GM21576 (cell line): ENCODE data around the gene TAS1R3.
A peak's percentile ranks its signal among the peaks of the same experiment; 100 is the strongest.

Experiments used
- ATAC-seq: cut with Tn5 transposase; IDR thresholded peaks from one replicate; pipeline ENCODE4 v1.9.1; 2021; ENCODE audit warnings: mild to moderate bottlenecking, moderate library complexity; ENCODE audit not compliant: unreplicated experiment

Gene TAS1R3

DNA sequence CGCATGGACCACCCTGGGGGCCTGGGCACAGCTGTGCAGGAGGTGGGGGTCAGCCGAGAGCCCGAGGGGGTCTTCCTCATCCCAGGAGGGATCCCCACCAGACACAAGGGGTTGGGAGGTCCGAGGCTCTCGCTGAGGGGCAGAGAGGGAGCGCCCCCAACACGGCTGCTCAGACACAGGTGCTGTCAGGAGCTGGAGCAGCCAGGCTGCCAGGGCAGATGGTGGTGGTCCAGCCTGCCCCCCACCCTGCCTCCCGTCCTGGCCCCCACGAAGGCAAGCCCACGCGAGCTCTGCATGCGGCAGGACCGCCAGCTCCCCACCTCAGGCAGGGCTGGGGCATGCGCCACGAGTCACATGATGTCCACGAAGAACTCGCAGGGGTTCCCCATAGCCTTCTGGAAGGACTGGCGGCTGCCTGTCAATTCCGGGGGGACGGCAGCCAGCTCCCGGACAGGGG lies 4.7 kb downstream of the TAS1R3 start:
- no peak for ATAC-seq

DNA sequence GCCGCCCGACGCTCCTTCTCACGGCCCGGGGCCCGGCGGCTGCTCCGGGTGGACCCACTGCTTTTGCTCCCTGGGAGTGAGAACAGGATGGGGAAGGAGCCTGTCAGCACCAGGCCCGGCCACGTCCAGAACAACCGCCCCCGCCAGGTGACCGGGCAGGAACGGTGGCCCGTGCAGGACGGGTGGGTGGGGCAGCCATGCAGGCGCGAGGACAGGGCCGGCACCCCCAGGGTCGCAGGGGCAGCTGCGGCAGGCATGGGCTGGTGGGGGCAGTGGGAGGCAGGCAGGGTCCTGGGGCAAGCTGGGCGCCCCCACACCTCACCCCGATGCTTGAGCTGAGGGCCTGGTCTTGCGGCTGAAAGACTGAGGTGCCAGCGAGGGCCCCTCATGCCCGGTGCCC lies 5.4 kb downstream of the TAS1R3 start:
- ATAC-seq, result no peak

DNA sequence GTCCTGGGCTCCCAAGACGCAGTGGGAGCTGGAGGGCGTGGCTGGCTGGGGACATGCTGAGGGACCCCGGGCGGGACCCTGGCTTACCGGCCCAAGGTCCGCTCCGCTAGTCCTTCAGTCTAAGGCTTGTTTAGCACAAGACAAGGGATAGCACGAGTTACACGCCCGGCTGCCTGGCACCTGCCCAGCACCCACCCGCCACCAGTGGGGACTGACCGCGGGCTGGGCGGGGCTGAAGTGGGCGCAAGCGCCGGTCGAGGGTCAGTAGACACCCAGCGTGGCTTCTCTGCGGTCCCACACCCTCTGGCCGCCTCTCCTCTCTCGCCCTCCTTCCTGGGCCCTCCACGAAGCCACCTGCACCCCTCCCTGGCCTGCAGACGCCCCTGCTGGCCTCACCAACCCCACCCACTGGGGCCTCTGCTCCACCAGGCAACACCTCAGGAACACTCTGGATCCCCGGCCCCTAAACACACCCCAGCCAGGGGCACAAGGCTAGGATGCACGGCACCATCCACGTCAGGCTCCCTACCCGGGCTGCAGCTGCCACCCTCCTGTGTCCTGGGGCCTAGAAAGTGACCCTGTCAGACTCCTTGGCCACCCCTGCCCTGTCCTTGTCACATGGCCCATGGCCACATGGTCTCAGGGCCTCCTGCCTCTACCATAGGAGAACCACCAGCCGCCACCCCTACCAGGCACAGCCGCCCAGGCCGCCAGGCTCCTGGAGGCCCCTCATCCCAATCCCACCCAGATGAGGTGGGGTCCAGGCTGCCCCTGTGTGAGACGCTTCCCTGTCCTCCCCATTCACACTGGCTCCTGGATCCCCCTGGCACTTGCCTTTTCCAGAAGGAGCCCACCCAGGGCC lies 6.1 kb downstream of the TAS1R3 start:
- ATAC-seq, result no peak

DNA sequence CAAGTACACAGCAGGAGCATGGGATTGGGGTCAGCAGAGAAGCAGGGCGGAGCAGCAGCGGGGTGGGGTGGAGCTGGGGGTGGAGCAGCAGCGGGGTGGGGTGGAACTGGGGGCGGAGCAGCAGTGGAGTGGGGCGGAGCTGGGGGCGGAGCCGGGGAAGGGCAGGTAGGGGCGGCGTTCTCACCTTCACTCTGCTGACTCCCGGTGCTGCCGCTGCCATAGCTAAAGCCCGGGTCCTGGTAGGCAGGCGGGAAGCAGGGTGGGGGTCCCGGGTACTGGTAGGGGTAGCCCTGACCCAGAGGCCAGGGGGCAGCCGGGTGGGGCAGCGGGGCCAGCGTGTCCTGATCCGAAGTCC lies 6.7 kb downstream of the TAS1R3 start:
- ATAC-seq, result no peak

DNA sequence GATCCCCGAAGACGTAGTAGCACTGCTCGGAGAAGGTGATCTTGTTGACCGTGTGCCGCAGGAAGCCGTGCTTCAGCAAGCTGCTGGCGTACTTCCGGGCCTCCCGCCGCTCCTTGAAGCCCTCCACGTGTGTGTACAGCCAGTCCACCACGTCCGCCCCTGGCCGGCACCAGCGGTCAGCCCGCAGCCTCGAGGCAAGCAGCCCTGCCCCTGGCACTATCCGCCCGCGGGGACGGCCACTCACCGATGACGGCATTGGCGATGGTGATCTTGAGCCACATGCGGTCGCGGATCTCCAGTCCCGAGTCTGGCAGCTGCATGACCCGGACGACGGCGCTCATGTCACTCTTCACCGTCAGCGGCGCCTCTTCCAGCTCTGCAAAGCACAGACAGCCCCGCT lies 7.2 kb downstream of the TAS1R3 start:
- ATAC-seq, result no peak

DNA sequence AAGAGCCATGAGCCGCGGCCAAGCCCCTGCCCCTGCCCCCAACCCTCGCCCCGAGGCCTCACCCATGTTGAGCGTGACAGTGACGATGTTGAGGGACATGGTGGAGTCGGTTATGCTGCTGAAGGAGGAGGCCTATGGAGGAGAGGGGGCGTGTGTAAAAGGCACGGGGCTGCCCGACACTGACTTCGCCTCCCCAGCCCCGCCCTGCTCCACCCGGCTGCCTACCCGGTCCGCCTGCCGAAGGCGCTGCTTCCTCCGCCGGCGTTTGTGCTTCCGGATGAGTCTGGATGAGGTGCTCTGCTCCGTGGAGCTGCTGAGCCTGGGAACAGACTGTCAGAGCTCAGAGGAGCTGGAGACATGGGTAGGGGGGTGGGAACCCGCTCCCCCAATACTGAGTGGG lies 9.1 kb downstream of the TAS1R3 start:
- no peak for ATAC-seq

DNA sequence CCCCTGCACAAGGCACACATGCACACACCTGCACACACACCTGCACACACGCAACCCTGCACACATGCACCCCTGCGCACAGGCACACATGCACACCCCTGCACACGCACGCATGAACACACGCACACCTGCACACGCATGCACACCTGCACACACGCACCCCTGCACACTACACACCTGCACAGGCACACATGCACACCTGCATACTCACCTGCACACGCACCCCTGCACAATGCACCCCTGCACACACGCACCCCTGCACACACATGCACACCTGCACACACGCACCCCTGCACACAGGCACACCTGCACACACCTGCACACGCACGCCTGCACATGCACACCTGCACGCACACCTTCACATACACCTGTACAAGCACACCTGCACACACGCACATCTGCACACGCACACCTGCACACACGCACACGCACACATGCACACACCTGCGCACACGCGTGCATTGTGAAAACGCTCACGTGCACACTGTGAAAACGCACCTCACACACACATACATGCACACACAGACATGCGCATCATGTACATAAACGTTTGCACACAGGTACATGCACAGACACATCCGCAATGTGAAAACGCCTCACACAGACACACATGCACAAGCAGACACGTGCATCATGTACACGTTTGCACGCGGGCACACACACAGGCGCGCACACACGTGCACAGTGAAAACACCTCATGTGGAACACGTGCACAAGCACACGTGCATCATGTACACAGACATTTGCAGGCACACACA lies 9.9 kb downstream of the TAS1R3 start:
- no peak for ATAC-seq

DNA sequence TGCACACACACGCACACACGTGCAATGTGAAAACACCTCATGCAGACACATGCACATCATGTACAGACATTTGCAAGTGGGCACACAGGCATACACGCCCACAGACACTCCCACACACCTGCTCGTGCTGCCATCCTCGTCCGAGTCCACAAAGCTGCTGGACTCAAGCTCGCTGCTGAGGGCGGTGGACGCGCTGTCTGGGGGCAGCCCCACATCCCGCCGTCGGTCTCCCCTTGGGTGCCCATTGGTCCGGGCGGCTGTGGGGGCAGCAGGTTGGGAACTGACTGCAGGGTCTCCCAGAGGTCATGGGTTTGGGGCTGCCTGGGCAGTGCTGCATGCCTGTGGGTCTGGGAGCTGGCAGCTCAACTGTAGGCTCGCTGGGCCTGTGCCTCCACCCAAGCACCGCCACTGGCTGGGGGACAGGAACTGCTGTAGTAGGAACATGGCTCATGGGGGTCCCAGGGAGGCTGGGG lies 10.5 kb downstream of the TAS1R3 start:
- no peak for ATAC-seq

DNA sequence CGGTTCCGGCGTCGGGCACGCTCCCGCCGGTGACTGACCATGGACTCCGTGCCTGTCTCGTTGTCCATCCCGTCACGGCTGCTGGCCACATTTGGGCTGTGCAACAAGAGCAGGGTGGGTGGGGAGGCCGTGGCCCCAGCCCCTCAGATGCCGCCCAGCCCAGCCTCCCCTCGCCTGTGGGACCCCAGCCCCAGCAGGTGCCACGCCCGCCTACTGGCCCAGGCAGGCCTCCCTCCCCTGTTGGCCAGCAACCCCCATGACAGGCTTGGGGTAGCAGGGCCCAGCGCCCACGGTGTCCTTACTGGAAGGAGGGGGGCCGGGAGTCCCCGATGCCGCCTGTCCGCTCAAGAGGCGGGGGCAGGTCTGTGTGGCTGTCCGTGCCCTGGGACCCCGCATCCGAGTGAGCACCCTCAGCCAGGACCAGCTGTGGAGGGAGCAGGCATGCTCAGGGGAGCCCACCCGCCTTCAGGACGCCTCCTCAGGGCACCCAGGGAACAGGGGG lies 11.0 kb downstream of the TAS1R3 start:
- ATAC-seq, result no peak

DNA sequence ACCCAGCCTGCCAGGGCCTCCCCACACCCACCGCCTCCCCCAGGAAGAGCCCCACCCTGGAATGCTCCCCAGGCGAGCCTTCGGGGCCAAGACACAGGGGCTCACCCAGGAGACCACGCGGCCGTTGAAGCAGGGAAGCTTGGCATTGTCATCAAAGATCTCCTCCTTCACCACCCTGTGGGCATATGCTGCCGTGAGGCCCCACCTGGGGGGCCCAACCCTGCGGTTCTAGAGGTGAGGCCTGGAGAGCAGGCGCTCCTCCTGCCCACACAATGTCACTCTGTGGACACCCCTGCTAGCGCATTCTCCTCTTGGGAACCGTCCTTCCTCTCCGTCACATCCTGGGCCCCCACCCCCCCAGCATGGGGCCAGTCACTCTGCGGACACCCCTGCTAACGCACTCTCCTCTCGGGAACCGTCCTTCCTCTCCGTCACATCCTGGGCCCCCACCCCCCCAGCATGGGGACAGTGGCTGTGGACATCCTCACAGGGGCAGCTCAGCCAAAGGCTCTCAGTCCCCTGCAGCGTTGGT lies 11.6 kb downstream of the TAS1R3 start:
- no peak for ATAC-seq

DNA sequence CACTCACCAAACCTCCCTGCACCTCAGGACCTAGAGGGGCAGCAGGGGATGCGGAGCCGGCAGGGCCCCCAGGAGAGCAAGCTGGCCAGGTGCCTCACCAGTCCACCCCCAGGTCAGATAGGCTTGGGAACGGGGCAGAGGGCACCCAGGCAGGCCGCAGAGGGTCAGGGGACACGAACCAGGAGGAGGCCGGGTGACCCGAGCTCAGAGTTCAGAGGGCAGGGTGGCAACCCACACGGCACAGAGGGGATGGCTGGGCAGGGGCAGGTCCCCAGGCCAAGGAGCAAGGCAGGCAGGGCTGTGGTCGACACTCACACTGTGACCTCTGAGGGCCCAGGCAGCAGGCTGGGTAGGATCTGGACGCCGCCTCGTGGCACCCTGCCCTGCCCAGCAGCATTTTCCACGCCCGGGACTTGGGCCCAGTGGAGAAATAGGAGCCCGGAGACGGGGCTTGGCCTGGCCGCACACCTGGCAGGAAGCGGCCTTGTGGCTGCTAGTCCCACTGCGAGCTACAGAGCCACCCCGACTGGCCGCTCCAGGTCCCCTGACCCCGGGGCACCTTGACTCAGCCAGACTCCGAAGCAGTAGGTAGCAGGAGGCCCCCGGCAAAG lies 12.8 kb downstream of the TAS1R3 start:
- no peak for ATAC-seq

DNA sequence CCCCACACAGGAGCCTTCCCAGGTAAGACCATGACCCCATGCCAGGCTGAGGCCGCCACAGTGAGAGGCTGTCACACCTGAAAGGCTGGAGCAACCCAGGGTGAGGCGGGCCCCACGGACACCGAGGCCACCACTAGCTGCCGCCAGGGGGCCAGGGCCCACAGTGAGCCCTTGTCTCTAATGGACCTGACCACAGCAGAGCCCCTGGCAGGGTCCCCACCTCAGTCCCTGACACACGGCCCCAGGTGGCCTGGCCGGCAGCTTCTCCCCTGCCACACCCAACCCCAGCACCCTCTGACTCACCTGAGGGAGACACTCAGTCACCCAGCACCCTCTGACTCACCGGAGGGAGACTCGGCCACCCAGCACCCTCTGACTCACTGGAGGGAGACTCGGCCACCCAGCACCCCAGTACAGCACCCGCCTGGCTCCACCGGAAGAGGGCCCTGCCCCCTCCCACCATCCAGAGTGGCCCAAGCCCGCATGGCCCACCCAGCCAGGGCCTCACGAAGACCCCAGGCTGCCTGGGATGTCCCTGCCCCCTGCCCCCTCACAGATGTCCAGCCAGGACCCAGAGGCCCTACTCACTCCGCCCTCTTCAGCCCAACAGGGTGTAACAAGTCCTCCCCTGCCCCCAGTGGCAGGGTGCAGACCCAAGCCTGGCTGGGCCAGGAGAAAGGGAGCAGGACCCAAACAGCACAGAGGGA lies 13.7 kb downstream of the TAS1R3 start:
- no peak for ATAC-seq

DNA sequence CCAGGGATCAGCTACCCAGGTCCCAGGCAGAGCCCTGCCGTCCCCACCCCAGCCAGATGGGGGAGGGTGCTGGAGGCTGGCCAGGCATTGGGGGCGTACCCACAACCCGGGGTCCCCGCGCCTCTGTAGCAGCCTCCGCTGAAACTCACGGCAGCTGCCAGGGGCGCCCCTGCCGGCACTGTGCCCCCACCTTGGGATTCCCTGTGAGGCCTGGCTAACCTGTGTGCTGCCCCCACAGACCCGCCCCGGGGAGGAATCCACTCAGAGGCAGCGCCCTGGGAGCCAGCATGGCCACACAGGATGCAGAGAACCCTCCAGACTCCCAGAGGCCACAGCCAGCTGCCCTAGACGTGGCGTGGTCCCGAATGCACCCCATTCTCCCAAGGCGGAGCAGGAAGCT lies 14.3 kb downstream of the TAS1R3 start:
- no peak for ATAC-seq

DNA sequence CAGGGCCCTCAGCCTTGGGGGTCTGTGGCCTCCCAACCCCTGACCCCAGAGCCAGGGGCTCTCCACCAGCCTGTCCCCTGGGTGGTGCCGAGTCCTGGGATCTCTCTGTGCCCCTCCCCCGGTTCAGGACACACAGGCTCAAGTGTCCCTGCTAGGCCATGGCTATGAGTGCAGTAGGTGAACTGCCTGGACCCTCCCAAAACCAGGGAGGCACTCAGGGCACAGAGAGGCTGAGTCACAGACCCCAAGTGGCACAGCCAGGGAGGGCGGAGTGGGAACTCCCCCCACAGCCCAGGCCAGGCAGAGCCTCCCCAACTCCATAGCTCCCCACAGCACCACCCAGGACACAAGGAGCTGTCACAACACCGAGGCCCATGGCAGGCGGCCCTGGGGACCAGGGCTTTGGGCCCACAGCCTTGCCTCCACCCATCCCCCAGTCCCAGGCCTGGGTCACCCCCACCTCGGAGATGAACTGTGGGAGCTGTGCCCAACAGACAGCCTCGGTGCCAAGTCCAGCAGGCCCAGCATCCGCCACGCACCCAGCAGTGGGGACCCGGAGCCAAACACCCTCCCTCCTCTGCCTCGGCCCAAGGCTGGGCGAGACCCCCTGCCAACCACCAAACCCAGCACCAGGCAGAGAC lies 14.9 kb downstream of the TAS1R3 start:
- no peak for ATAC-seq

DNA sequence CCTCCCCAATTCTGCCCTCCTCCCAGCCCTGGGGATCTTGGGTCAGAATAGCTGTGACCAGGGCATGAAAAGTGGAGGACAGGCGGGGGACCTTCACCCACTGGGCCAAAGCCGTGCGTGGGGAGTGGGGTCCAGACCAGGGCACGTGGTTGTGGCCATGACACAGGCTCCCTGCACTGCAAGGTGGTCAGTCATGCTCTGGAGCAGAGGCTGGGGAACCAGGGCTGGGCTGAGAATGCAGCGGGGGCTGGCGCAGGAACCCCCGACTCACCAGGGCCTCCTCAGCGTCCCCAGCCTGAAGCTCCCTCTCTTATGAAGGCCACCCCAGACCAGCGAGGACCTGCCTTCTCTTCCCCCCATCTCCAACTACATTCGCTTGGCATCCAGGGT lies 15.4 kb downstream of the TAS1R3 start:
- no peak for ATAC-seq

DNA sequence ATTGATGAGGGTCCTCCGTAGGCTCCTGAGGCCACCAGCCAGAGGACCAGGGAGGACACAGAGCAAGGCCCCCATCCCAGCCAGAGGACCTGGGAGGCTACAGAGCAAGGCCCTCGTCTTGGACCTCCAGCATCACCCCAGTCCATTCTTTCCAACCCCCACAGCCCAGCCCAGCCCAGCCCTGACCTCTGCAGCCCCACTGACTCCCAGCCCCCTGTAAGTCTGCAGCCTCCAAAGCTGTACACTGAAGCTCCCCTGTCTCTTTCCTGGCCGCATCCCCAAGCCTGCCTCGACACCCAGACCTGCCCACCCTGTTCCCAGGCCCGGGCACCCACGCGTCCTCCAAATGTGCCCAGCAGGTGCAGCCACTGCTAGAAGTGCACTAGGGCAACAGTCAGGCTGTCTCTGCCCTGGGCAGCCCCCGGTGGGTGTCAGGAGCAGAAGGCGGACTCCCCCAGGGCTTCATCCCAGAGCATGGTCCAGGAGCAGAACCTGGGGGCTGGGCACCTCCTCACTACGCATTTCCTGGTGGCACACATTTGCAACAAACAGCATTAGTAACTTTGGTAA lies 16.0 kb downstream of the TAS1R3 start:
- no peak for ATAC-seq

DNA sequence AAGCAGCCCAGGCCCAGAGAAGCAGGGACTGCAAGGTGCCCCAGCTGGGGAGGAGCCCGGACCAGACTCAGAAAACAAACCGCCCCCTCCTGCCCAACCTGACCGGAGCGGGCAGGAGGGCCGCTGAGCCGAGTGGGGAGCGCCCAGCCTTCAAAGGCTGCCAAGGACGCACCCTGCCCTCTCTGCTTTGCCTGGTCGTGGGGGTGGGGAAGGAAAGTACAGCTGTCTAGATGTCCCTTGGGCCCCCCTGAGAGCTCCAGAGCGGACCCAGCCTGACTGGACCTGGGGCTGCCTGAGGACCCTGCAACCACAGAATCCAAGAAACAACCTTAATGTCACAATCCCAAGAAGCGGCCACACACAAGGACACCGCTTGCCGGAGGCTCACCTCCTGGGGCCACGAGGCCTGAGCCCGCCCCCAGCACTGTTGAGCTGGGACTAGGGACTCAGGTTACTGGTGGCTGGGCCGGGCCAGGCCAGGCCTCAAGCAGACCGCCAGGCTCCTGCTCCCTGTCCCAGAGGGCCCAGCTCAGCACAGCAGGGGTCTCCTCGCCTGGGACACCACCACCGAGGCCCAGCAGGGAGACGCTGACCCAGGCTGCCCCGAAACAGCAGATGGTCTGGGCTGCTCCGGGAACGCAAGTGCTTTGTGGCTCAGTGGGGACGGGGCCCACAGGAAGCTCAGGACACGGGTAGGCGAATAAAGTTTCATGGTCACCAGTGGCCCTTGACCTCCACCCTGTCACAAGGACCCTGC lies 16.8 kb downstream of the TAS1R3 start:
- no peak for ATAC-seq

DNA sequence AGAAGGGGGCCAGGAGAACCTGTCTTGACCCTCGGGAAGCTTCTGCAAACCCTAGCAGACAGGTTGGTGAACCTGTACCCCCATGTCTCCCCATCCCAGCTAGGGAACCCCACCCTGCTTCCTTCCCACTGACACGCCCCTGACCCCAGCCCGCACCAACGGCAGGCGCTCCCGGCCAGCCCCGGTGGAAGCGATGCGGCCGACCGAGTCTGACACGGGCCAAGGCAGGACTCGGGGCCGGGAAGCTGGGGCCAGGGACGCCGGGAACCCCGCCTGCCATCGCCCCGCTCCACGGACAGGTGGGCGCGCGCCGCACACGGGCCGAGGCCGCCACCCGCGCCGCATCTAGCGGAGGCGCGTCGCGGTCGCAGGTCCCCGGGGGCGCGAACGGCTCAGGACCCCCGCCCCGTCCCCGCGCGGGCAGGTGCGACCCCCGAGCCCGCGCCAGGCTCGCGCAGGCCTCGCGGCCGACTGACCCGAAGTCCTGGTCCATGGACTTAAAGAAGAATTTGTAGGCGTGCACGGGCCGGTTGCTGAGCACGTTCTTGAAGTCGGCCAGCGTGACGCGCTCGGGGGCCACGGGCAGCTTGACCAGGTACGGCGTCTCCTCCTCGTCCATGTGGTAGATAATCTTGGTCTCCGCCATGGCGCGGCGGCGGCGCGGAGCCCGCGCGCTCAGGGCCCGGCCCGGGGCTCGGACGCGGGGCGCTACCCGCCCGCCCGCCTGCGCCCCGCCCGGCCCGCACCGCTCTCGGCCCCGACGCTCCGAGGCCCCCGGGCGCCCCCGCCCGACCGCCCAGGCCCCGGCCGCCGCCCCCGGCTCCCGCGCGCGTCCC lies 17.6 kb downstream of the TAS1R3 start:
- peak; percentile 31 for ATAC-seq
